IPS-NIHi11 (cell line): ENCODE results near the gene DNAH17.

ENCODE experiments used
- DNase-seq: peaks from one replicate; pipeline ENCODE4 v3.0.0; 2012; ENCODE audit warnings: mixed read lengths, low spot score

The DNAH17 gene, protein sequence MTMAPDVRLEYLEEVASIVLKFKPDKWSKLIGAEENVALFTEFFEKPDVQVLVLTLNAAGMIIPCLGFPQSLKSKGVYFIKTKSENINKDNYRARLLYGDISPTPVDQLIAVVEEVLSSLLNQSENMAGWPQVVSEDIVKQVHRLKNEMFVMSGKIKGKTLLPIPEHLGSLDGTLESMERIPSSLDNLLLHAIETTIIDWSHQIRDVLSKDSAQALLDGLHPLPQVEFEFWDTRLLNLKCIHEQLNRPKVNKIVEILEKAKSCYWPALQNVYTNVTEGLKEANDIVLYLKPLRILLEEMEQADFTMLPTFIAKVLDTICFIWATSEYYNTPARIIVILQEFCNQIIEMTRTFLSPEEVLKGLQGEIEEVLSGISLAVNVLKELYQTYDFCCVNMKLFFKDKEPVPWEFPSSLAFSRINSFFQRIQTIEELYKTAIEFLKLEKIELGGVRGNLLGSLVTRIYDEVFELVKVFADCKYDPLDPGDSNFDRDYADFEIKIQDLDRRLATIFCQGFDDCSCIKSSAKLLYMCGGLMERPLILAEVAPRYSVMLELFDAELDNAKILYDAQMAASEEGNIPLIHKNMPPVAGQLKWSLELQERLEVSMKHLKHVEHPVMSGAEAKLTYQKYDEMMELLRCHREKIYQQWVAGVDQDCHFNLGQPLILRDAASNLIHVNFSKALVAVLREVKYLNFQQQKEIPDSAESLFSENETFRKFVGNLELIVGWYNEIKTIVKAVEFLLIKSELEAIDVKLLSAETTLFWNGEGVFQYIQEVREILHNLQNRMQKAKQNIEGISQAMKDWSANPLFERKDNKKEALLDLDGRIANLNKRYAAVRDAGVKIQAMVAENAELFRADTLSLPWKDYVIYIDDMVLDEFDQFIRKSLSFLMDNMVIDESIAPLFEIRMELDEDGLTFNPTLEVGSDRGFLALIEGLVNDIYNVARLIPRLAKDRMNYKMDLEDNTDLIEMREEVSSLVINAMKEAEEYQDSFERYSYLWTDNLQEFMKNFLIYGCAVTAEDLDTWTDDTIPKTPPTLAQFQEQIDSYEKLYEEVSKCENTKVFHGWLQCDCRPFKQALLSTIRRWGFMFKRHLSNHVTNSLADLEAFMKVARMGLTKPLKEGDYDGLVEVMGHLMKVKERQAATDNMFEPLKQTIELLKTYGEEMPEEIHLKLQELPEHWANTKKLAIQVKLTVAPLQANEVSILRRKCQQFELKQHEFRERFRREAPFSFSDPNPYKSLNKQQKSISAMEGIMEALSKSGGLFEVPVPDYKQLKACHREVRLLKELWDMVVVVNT (N-terminal part only)

DNA sequence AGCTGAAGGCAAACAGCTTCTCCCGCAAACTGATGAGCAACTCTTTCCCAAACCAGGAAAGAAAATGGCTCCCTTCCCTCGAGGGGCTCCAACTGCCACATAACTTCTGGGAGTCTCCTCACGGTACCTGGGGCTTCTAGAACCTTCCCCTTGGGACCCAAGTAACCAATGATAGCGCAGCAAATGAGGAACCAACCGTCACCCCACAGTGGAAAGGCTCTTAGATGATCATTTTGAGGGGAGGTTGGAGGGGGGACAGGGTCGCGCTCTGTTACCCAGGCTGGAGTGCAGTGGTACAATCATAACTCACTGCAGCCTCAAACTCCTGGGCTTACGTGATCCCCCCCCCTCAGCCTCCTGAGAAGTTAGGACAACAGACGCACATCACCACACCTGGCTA lies at the start of gene DNAH17:
Gene DNAH17 (minus strand): TSS at position 101 of the 400 bp plus-strand sequence. CDS start 2,339 bp downstream, outside the sequence.
- DNase-seq, result no peak

DNA sequence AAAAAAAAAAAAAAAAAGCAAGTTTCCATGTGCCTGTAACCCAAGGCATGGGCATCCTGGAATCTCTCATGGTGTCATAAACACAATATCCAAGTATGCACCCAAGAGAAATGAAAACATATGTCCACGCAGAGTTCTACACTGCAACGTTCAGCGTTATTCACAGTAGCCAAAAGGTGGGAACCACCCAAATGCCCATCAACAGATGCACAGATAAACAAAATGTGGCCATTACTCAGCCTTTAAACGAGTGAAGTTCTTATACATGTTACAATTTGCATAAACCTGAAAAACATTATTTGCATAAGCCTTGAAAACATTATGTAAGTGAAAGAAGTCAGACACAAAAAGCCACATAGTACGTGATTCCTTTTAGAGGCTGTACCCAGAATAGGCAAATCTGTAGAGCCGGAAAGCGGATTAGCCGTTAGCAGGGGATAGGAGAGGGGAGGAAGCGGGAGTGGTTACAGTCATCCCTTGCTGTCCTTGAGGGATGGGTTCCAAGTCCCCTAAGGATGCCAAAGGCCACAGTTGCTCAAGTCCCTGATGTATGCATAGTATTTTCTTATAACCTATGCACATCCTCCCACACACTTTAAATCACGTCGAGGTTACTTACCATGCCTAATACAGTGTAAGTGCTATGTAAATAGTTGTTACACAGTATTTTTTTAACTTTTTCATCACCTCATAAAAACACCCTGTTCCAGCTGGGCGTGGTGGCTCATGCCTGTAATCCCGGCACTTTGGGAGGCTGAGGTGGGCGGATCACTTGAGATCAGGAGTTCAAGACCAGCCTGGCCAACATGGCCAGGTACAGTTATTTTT lies 47.3 kb upstream of the DNAH17 start:
- DNase-seq, result no peak

DNA sequence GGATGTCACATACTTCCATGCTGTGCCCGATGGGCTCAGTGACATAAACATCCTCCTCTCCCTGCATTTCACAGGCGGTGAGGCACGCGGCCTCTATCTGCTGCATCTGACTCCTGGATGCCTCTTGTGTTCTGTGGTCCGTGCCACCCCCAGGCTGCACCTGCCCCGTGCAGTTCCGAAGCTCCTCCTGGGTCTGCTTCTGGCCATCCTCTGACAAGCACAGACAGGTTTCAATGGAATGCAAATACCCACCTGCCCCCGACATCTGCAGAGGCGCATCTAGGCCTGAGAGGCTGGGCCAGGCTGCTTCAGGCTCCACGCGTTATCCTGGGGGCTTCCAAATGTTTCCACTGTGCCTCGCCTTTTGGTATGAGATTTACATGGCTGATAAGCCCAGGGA lies 46.3 kb upstream of the DNAH17 start:
- DNase-seq, result no peak

DNA sequence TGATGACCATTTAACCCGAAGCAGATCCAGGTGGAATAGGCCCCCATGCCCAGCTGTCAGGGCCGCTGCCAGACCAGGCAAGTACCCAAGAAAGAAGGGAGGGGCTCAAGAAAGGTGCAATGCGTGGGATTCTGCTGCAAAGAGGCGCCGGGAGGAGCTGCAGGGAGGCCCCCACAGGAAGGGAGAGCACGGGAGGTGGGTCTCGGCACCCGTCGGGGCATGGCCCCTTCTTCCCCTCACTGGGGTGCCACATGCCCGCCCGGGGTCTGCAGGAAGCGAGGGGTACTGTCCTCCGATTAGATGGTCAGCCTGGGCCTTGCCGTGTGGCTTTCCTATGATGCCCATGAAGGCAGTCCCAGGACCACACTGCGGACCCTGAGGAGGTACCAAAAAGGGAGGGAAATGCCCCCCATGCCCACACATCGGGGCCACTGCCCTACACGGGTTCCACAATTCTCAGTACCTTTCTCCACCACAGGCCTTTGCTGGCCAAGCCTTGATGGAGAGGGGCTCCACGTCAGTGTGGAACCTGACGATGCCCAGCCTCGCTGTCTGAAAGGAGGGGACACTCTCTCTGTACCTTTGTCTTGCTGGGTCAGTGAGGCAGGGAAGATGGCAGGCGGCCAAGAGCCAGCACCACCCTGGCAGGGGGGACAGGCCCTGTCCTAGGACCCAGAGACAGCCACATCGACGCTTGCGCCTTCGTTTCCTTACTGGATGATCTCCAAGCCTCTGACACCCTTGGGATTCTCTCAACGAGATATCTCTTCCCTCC lies 45.5 kb upstream of the DNAH17 start:
- no peak for DNase-seq

DNA sequence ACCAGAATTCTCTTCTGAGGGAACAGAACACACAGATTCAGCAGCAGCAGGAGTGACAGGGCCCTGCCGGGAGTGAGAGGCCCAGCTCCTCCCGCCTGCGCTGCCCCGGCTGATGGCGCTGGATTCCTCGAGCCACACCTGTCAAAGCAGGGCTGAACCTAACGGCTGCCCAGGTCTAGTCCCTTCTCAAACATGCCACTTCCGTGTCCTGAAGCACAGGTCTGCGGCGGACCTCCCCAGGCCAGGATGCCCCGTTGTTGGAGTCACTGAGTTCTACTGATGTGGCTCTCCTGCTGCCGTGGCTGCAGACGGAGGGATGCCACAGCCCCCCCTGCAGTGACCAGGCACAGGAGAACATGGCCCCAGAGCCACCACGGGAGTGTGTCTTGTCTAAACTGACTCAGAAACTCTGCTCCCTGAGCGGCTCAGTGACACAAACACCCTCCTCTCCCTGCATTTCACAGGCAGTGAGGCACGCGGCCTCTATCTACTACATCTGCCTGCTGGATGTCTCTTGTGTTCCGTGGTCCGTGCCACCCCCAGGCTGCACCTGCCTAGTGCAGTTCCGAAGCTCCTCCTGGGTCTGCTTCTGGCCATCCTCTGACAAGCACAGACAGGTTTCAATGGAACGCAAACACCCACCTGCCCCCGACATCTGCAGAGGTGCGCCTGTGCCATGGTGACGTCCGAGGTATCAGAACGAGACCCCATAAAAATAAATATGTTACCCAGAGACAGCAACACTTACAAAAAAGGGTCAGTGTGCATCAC lies 44.7 kb upstream of the DNAH17 start:
- no peak for DNase-seq

DNA sequence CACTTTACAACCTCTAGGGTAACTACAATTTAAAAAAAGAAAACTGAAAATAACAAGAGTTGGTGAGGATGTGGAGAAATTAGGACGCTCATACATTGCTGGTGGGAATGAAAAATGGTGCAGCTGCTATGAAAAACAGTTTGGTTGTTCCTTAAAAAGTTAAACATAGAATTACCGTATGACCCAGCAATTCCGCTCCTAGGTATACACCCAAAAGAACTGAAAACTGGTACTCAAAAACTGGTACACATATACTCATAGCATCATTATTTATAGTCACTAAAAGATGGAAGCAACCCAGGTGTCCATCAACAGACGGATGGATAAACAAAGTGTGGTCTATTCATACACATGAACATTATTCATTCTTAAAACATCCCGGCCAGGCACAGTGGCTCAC lies 42.9 kb upstream of the DNAH17 start:
- no peak for DNase-seq

DNA sequence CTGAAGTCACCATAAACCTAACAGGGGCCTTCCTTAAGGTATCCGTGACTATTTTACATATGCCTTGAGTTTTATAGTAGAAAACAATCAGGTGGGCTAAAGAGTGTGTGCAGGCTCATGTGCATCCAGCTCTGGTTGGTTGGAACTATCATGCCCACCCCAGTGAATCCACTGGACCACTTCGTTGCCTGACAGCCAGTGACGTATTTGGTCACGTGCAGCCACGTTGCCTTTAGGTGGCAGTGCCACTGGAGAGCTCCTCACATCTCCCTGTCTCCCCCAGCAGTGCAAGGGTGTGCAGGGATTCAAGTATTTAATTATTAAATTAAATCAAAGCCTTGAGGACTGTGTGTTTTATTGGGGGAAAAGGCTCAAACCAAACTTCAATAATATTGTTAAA lies 42.1 kb upstream of the DNAH17 start:
- no peak for DNase-seq

DNA sequence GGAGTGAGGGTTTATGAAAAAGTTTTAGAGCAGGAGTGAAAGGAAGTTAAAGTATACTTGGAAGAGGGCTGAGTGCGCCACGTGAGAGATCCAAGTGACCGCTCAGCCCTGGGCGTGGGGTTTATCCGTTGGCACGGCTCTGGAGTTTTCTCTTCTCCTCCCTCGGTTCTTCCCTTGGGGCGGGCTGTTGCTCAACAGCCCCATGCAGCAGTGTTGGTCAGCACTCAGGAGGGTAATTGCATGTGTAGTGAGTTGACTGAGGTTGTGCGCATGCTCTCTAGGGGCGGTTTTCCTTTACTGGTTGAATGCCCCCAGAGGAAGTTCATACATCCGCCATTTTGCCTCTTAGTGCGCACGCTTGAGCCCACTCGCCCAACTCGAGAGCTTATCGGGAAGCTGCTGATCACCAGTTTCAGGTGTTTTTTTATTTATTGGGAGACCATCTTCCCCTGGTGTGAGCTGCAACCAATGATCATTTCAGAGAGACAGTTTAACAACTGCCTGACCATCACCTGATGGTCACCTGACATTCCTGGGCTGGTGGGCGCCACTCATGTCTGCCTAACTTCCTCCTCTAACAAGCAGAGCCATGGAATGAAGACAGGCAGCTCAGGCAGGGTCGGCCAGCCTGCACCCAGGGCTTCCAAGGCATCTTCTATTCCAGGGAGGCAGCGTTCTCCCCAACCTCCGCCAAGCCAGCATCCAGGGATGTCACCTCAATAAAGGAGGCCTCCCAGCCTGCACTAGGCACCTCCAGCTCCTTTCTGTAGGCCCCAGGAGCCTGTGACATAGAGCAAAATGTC lies 41.3 kb upstream of the DNAH17 start:
- DNase-seq, result no peak

DNA sequence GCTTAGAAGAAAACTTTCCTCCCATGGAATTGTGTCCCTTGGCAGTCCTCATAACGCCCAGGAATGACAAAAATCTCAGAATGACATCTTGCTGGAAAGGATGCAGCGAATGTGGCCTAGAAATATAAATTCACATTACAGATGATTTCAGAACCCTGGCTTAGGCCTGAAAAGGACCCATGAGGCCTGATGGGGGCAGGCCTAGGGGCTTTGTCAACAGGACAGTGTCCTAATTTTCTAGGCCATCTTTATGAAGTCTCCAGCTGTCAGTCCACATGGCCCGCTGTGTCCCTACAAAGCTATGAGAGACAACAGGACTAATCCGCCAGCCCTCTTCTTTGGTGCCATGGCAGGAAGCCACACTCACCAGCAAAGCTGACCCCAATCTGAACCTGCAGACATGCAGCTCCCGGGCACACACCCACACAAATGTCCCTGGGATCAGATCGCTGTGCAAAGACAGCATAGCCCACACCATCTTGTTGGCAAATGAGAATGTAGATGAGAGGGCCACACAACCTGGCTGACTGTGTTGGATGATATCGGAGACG lies 40.4 kb upstream of the DNAH17 start:
- no peak for DNase-seq

DNA sequence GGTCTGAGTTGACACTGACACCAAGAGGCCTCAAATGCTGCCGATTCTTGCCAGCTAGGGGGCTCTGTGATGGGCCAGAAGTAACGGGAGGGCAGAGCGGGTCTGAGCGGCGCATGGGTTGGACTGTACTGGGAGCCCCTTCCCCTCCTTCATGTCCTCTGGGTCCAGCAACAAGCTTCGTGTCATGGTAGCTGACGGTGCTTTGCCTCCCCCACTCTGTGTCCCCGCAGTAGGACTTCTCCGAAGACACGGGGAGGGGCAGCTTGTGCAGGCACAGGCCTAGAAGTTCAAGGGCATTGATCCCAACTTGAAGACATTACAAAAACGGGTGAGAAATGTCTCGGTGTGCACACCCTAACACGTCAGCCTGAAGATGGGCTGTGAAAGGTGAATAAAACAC lies 39.8 kb upstream of the DNAH17 start:
- no peak for DNase-seq

DNA sequence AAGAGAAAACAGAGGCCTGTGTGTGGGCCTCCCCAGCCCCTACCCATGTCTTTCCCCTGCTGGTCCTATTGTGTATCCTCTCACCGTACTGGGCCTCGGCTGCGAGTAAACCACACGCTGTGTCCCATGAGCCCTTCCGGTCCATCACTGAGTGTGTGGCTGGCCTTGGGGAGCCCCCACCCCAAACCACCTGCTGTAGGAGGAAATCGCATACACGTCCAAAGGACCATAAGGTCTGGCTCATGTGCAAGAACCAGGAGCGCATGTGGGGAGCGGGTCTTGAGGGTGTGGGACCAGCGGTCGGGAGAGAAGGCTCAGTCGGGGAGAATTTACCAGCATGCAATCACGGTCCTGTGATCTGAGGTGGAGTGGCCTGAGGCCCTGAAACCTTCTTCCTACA lies 38.4 kb upstream of the DNAH17 start:
- no peak for DNase-seq

DNA sequence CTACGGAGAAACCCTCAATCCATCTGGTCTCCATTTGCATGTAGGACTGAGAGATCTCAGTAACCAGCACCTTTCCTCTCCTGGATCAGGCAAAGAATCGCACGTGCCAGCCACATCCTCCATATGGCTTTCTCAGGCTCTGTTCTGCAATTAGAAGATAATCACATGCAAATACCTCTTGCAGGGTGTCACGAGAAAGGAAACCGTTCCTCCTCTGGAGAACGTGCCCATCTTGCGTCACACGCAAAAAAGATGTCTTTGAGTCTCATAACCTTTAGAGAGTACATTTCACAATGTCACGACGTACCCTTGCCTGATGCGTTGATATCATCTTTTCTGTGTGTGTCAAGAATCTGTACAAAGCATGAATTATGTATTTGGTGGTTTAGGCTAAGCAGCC lies 36.2 kb upstream of the DNAH17 start:
- DNase-seq, result no peak

DNA sequence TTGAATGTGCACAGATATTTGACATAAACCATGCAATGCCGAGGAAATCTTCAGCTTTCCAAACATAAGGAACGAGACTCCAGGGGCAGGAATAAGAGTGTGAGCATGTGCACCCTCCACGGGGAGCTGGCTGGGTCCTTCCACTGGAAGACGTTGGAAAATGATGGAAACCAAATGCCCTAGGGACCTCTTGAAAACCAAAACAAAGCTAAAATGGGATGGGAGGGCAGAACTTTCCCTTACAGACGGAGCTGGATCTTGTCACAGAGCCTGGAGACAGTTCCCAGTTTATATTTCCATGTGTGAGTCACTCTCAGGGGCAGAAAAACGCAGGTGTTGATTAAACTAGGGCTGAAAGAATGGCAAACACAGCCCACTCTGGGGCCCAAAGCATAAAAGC lies 34.4 kb upstream of the DNAH17 start:
- no peak for DNase-seq

DNA sequence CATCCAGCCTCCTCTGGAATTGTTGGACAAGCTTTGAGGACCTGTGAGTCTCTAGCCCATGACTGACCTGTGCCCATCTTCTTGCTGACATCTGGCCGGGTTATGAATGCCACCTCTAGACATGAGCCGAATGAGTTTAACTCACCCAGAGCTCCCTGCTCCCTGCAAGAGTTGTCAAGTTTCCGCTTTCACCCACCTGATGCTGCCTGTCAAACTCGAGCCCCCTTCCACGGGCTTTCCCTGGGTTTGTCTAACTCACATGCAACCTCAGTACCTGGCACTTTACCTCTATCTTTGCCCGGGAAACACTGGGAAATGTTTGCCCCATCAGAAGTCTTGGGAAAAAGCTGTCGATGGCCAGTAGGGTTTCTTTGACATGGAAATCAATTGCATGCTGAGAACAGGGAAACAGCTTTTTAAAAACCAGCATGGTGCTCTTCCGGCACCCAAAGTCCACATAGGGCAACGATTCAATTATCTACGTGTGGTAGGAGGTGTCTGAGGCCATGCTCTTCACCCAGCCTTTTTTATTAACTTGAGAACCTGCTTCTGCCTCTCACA lies 33.8 kb upstream of the DNAH17 start:
- no peak for DNase-seq

DNA sequence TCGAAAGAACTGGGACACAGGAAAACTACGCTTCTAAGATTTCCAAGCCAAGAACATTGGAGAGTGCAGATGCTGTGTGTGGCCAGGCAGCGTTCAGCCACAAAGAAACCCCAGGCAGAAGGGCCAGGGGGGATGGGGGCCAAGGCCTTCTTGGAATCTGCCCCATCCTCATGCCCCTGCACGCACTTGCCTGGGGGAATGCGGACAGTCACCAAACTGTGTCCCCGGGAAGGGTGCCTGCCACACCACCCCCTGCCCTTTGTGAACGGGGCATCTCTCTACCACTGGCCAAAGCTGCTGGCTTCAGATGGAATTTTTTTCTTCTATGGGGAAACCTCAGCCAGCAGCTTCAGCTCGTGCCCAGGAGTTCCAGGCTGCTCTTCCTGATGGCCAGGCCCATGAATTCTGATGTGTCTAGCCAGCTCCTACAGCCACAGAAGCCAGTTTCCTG lies 32.0 kb upstream of the DNAH17 start:
- DNase-seq, result no peak

DNA sequence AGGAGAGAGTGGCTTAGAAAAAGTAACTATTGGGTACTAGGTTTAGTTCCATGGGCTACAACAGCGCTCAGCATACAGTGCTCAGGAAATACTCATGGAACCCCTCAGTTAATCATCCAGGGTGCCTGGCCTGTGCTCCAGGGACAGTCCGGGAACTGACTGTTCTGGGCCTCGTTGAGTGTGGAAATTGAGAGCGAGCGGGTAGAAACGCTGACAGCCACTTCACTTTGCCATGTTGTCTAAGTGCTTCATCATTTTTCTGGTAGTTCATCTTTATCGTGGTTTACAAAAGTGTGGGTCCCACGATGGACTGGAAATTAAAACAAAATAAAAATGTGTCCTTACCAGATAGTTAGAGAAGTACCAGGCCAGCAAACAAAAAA lies 31.6 kb upstream of the DNAH17 start:
- DNase-seq, result no peak

DNA sequence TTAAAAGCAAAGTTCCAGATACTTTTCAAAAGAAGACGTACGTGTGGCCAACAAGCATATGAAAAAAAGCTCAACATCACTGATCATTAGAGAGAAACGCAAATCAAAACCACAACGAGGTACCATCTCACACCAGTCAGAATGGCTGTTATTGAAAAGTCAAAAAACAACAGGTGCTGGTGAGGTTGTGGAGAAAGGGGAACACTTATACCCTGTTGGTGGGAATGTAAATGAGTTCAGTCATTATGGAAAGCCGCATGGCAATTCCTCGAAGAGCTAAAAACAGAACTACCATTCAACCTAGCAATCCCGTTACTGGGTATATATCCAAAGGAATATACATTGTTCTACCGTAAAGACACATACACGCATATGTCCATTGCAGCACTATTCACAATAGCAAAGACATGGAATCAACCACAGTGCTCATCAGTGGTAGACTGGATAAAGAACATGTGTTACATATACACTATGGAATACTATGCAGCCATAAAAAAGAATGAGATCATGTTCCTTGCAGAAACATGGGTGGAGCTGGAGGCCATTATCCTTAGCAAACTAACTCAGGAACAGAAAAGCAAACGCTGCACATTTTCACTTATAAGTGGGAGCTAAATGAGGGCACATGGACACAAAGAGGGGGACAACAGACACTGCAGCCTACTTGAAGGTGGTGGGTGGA lies 31.1 kb upstream of the DNAH17 start:
- DNase-seq, result no peak

DNA sequence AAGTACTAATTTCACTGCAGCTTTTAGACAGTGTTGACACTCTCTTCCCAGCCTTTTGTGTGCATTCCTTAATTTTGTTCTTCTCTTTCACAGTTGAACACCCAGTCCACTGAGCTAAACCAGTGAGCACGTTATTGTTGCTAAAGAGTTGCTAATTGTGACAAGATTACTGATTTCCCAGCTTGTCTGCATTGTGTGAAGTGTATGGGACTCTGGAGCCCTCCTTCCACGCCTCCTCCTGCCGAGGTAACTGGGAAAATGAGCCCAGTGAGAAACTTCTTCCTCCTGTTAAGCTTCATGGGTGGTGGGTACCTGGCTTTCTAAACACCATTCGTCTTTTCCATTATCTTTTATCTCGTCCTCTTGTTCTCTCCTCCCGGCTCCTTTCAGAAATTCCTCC lies 29.8 kb upstream of the DNAH17 start:
- DNase-seq, result no peak
